GM18907 (cell line): ENCODE data around the gene OBP2A.
"Not testable (repeated sequence)": the region's sequence is repeated elsewhere in the genome, so short reads cannot be mapped to it uniquely, and the experiment has no call there.

ENCODE experiments used
- ATAC-seq: cut with Tn5 transposase; IDR thresholded peaks from one replicate; pipeline ENCODE4 v1.9.1; 2021; ENCODE audit warnings: mild to moderate bottlenecking, moderate library complexity; ENCODE audit not compliant: unreplicated experiment

OBP2A gene

GRCh38 chr9:135509458-135509857 lies 36.5 kb upstream of the OBP2A start:
- no peak for ATAC-seq

- no peak for ATAC-seq
Observed at GRCh38 chr9:135512241-135512603, 33.7 kb upstream of the OBP2A start.

GRCh38 chr9:135512904-135513303 lies 33.0 kb upstream of the OBP2A start:
- no peak for ATAC-seq

DNA sequence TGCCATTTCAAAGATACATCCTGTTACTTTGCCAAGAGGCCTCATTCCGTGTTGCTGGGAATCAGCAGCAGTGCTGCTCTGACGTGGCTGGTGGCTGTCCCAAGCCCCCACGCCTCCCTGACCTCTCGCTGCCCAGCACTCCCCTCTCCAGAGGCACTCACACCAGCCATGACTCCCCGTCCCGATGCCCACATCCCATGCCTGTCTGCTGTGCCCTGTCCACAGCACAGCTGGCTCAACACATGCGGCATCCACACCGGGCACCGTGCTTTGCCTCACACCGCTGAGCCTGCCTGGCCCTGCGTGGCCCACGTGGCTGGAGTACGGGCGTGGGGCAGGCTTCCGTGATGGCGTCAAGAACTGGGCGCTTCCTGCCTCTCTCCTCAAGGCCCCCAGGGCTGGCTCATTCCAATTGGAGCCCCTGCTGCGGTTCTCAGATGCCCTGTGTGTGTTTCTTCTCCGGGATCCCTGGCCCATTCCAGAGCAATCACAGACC lies 32.5 kb upstream of the OBP2A start:
- ATAC-seq, result no peak

- not testable (repeated sequence) for ATAC-seq
Observed at GRCh38 chr9:135513906-135514305, 32.0 kb upstream of the OBP2A start.

DNA sequence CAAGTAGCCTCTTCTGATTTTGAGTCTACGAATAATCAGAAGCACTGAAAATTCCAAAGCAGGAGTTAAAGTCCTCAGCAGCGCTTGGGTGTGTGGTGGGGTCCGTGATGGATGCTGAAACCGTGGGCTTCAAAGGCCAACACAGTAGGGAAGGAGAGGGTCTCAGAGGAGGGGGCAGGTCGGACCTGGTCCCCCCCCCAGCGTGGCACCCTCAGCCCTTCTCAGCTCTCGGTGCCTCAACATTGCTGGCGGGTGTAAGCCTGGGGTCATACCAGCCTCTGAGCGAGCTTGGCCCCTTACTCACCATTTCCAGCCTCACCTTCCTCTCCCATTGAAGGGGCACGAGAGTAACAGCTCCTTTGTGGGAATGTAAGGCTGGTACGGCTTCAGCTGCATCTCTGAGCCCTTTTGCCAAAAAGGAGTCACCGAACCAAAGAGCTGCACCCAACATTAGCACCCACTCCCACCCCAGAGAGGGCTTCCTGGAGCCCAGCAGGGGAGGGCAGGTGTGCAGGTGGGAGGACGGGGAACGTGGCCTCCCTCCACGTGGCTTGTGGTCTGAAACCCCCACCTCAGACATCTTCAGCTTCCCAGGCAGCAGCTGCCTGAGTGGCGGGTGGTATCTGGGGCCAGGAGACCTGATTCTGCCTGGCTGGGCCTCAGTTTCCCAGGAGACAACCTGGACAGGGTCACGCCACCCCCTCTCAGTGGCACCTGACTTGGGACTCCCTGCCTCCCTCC lies 31.4 kb upstream of the OBP2A start:
- ATAC-seq, result no peak

- ATAC-seq, result no peak
Observed at GRCh38 chr9:135515083-135515951, 30.6 kb upstream of the OBP2A start.

DNA sequence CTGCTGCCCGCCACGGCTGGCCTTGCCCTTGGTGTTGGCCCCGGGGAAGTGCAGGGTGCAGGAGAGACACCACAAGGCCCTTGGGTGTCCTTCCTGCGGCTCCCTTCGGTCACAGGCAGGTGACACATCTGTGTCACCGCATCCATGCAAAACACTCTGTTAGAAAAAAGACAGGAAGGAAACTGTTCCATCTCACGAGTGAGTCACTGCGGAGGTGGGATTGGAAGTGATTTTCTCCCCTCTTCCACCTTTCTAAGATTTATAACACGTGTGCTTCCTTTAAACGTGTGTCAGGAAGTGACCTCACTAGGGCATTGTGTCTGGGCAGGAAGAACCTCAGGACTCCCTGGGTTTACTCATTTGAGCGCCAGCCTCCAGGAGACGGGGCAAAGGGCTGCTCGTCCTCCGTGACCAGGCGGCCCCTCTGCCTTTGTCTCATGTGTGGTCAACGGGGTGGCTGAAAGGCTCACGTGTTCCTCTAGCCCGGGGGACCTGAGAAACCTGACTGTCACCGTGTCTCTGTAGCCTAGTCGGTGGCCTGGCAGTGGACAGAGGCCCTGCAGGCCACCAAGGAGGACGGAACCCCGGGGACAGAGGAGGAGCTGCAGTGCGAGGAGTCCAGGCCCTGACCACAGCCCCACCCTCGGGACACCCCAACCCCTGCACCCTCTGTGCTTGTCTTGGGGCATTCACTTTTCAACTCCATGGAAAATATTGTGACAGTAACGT lies 29.6 kb upstream of the OBP2A start:
- no peak for ATAC-seq

DNA sequence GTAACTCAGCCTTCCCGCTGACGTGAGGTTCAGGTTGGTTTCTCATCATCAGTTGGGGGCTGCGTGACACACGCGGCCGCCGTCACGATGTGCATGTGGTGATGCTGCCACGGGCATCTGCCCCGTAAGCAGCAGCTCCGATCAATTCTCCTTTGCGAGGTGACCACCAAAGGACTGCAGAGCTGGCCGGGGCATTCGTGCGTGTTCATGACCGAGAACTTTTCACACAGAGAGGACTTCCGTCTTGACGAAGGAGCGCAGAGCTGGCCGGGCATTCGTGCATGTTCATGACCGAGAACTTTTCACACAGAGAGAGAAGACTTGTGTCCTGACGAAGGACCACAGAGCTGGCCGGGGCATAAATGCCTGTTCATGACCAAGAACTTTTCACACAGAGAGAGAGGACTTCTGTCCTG lies 28.5 kb upstream of the OBP2A start:
- no peak for ATAC-seq

- ATAC-seq, result no peak
Observed at GRCh38 chr9:135519179-135519971, 26.6 kb upstream of the OBP2A start.

- no peak for ATAC-seq
Observed at GRCh38 chr9:135520916-135521607, 24.9 kb upstream of the OBP2A start, which contains the start of gene LCN1. Gene LCN1 (plus strand): TSS chr9:135521440. CDS start chr9:135521498, 58 bp downstream.

DNA sequence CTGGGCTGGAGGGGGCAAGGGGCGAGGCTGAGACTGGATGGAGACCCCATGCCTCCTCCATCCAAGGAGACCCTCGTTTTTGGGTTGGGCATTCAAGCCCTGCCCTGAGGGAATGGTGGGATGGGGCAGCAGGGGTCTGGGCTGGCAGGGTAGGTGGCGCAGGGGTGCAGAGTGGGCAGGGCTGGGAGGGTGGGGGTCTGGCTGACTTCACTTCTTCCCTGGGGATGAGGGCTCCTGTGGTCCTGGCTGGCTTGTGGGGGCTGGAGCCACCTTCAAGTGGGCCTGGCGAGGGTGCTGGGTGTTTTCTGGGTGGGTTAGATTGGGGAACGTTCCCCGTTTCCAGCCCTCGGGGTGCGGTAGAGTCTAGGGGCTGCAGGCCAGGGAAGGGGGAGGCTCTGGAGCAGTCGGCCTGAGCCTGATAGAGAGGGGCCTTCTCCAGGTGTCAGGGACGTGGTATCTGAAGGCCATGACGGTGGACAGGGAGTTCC lies 24.3 kb upstream of the OBP2A start:
- ATAC-seq, result no peak

GRCh38 chr9:135522137-135522877 lies 23.6 kb upstream of the OBP2A start:
- ATAC-seq, result no peak

GRCh38 chr9:135522931-135523330 lies 23.0 kb upstream of the OBP2A start:
- no peak for ATAC-seq

- ATAC-seq, result no peak
Observed at GRCh38 chr9:135523521-135524129, 22.3 kb upstream of the OBP2A start.

DNA sequence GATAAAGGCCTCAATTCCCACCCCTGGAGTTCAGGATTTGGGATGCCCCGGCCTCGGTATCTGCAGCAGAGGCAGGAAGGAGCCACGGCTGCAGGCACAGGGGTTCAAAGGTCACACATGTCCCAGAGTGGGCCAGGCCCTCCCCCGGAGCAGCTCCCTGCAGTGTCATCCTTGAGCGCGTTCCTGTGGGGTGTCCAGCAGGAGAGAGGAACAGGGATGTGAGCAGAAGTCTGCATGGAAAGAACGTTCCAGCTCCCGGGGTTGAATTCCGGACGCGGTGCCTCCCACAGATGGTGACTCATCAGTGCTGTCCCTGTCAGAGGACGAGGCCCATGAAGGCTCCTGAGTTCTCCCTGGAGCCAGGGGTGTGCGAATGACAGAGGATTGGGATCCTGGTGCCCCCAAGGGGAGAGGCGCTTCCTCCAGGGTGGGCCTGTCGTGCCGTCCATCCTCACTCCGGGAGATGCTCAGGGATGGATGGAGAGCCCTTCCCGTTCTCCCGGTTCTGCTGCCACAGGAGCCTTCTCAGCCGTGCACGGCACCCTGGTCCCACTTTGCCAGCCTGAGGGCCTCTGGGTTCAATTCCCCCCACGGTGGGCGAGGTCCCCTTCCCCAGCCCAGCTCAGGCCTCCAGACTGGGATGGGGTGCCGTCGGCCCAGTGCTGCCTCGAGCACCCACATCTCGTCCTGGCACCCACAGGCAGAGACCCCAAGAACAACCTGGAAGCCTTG lies 21.6 kb upstream of the OBP2A start:
- no peak for ATAC-seq

- ATAC-seq, result no peak
Observed at GRCh38 chr9:135525241-135526088, 20.5 kb upstream of the OBP2A start.
